ENCODE results near the gene SOCS6.

DNA sequence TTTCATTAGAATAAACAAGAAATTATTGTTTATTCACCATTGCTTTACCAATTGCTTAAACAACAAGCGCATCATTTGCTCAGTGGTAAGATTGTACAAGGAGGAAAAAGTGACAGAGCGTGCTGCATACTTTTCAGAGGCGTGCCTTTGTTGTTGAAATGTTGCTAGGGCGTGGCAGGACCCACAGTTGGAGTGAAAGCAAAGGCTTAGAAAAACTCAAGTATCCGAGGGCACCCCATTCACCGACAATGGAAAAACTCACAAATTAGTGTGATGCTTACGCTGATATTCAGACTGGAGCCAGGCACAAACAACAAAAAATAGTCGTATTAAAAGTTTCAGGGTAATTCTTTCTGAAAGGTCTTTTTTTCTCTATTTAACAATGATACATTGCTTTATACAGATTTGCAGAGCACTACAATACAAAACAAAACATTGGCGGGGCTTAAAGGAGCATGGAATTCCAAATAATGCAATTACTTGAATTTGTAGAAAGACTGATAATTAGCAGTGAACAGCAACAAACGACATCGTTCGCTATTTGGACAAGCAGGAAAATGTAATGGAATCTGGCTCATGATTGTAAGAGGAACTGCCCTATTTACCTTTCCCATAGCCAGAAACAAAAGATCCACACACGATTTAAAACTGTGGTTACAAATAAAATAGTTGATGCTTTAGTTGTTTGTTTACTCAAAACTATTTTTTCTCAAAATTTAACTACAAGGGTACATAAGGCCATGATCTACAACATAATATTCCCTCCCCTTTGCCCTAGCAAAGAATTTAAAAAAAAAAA is 45.5 kb upstream of the SOCS6 start:
- no peak for TF ChIP-seq EZH2phosphoT487 (IDR thresholded peaks at IDR 0.05; ENCODE audit: insufficient read depth, low read depth)
- no peak for TF ChIP-seq EZH2 (IDR thresholded peaks at IDR 0.05; ENCODE audit: insufficient read depth, poor library complexity, severe bottlenecking)
